Measurements from ENCODE around the gene GRPEL2.

GRPEL2 gene

GRCh38 chr5:149310488-149310887 lies 34.8 kb upstream of the GRPEL2 start:
- no peak for DNase-seq (ENCODE audit: low read depth)

GRCh38 chr5:149310947-149311658 lies 34.2 kb upstream of the GRPEL2 start:
- no peak for TF ChIP-seq CTCF (IDR thresholded peaks at IDR 0.05; ENCODE audit: control insufficient read depth, insufficient read depth, low read depth, low read length, missing control alignments)
- no peak for DNase-seq (ENCODE audit: low read depth)
- H3K4me3 ChIP-seq (ENCODE audit: control insufficient read depth, low read depth, low read length), result no peak overlapping the region

More at GRCh38 chr5:149310488-149310887, 34.8 kb upstream of the GRPEL2 start:
- no peak overlapping the region for H3K4me3 ChIP-seq (ENCODE audit: control insufficient read depth, low read depth, low read length)
- TF ChIP-seq CTCF (IDR thresholded peaks at IDR 0.05; ENCODE audit: control insufficient read depth, insufficient read depth, low read depth, low read length, missing control alignments), result no peak

- H3K4me3 ChIP-seq (ENCODE audit: control insufficient read depth, low read depth, low read length), result no peak overlapping the region
- no peak for DNase-seq (ENCODE audit: low read depth)
- no peak for TF ChIP-seq CTCF (IDR thresholded peaks at IDR 0.05; ENCODE audit: control insufficient read depth, insufficient read depth, low read depth, low read length, missing control alignments)
Measured at GRCh38 chr5:149313151-149313841, 32.0 kb upstream of the GRPEL2 start.

- H3K4me3 ChIP-seq (ENCODE audit: control insufficient read depth, low read depth, low read length), result no peak overlapping the region
- peak; percentile 13 for TF ChIP-seq CTCF (IDR thresholded peaks at IDR 0.05; ENCODE audit: control insufficient read depth, insufficient read depth, low read depth, low read length, missing control alignments)
- DNase-seq (ENCODE audit: low read depth), result no peak
Measured at GRCh38 chr5:149314571-149315111, 30.7 kb upstream of the GRPEL2 start.

- DNase-seq (ENCODE audit: low read depth), result no peak
- TF ChIP-seq CTCF (IDR thresholded peaks at IDR 0.05; ENCODE audit: control insufficient read depth, insufficient read depth, low read depth, low read length, missing control alignments), result no peak
- no peak overlapping the region for H3K4me3 ChIP-seq (ENCODE audit: control insufficient read depth, low read depth, low read length)
Measured at GRCh38 chr5:149315753-149316152, 29.5 kb upstream of the GRPEL2 start.

GRCh38 chr5:149317281-149318048 lies 27.8 kb upstream of the GRPEL2 start:
- DNase-seq (ENCODE audit: low read depth), result peak; percentile 13
- peak; percentile 64 for TF ChIP-seq CTCF (IDR thresholded peaks at IDR 0.05; ENCODE audit: control insufficient read depth, insufficient read depth, low read depth, low read length, missing control alignments)
- H3K4me3 ChIP-seq (ENCODE audit: control insufficient read depth, low read depth, low read length), result no peak overlapping the region
